K562 (cell line): ENCODE results near the gene TMEM144. TPM values are rescaled to one million over a fixed set of nuclear protein-coding genes. Genes with fewer than 3 reads are reported as not detected.
A peak's percentile ranks its signal among the peaks of the same experiment; 100 is the strongest.

ENCODE experiments used
- DEAF1 ChIP-seq: fragments of 450-650 bp; formaldehyde crosslinking; IDR thresholded peaks from 2 replicates; pipeline ENCODE4 v1.4.0; 2020; ENCODE audit warnings: mild to moderate bottlenecking, moderate library complexity
- PHF21A ChIP-seq: fragments of 450-650 bp; IDR thresholded peaks from 2 replicates; pipeline ENCODE4 v1.6.1; 2017; ENCODE audit warnings: low read depth, borderline replicate concordance
- REST ChIP-seq, 2 experiments: fragments of 450-650 bp; formaldehyde crosslinking in 1 of 2; IDR thresholded peaks; 2 replicates each; pipeline versions ENCODE4 v1.4.0 to v1.6.1; 2014 to 2020; ENCODE audit warnings: mild to moderate bottlenecking in 2 of 2, borderline replicate concordance in 1 of 2, low read depth in 1 of 2
- SMC3 ChIP-seq: conservative IDR thresholded peaks from 2 replicates; pipeline ENCODE4 v1.6.1; 2011; ENCODE audit warnings: low read depth, low read length, improper control_type of control experiment; ENCODE audit not compliant: insufficient read depth
- ZBTB40 ChIP-seq, 2 experiments: fragments of 450-650 bp in 1 of 2; sonication (generic) in 1 of 2; formaldehyde crosslinking in 1 of 2; IDR thresholded peaks; 2 replicates each; pipeline versions ENCODE4 v1.7.1 to v1.9.0; 2016 to 2022; ENCODE audit warnings: inconsistent platforms in 1 of 2, mild to moderate bottlenecking in 1 of 2, missing genetic modification reagents in 1 of 2
- ZBTB7A ChIP-seq: IDR thresholded peaks from 2 replicates; pipeline ENCODE4 v1.6.1; 2011; ENCODE audit warnings: low read depth, mild to moderate bottlenecking, low read length, moderate library complexity, borderline replicate concordance; ENCODE audit not compliant: control insufficient read depth
- polyA plus RNA-seq, 8 experiments: library from polyadenylated mRNA; depleted of rRNA in 4 of 8; stranded (reverse) in 5 of 8; unstranded in 3 of 8; fragments of >200 nt; fragmentation: Nextera tagmentation in 2 of 8; fragmentation: Illumina TruSeq in 1 of 8; extraction: Ambion mirVana in 2 of 8; extraction: Trizol in 1 of 8; gene quantifications; 2 replicates each; pipeline versions ENCODE4 v1.2.1 to v1.2.3, GENCODE V29; 2011 to 2014; ENCODE audit warnings: inconsistent platforms in 1 of 8, missing spikeins in 1 of 8
- total RNA-seq, 7 experiments: library from RNA; depleted of rRNA in 6 of 7; stranded (reverse); fragments of >200 nt in 6 of 7; fragmentation: Illumina TruSeq in 2 of 7; extraction: Trizol in 2 of 7; gene quantifications; 2 replicates each; pipeline versions ENCODE4 v1.2.1 to v1.2.3, GENCODE V29; 2011 to 2021; ENCODE audit warnings: low replicate concordance in 1 of 7

TMEM144 gene
- total and polyA plus RNA-seq, 9 of the 15 experiments (the other 6 are each of a cell fraction or from before 2014, with no cell fraction given), result 4.0 to 12.0 (median 6.1) TPM

GRCh38 chr4:158253350-158253980 is 43.2 kb downstream of the TMEM144 start (continued):
- TF ChIP-seq ZBTB40 (IDR thresholded peaks at IDR 0.05) (no peak), ZBTB40 (CRISPR knock-in tag; IDR thresholded peaks at IDR 0.05) (no peak), PHF21A (no peak), DEAF1 (CRISPR knock-in tag) (peak; percentile 51), ZBTB7A (no peak), SMC3 (0 out of 2 replicates have a peak, but pooled peaks have one; percentile 22), REST (IDR thresholded peaks at IDR 0.05; ENCODE audit: borderline replicate concordance) (peak; percentile 39; the same call in 1 of the 2 replicates), REST (CRISPR knock-in tag; IDR thresholded peaks at IDR 0.05; ENCODE audit: low read depth) (no peak)
